Measurements from ENCODE around the gene GGTA1. TPM values are rescaled to one million over a fixed set of nuclear protein-coding genes. Genes with fewer than 3 reads are reported as not detected.

The GGTA1 gene
- total RNA-seq, 1 experiment from 2014 or later: not detected

- Histone ChIP-seq H2AK5ac (ENCODE audit: insufficient read length, low read length) (no peak overlapping the region), H3K4ac (ENCODE audit: low read depth, low read length) (no peak overlapping the region), H3K9me3 (ENCODE audit: control insufficient read depth, low read depth, low read length) (no peaks in the 10 kb centered on the region), H3K79me2 (ENCODE audit: insufficient read depth, low read length) (no peaks in the 10 kb centered on the region), H4K20me1 (ENCODE audit: control insufficient read depth, insufficient read depth, insufficient read length) (no peaks in the 10 kb centered on the region), H2BK12ac (ENCODE audit: insufficient read length, low read depth, low read length) (no peak overlapping the region), H3K27ac (ENCODE audit: insufficient read length, low read depth, low read length) (no peak overlapping the region), H3K23ac (ENCODE audit: insufficient read length, low read depth, low read length) (no peak overlapping the region), H4K91ac (ENCODE audit: insufficient read length, low read depth, low read length) (no peak overlapping the region), H4K8ac (replicated peaks; ENCODE audit: insufficient read length, low read depth, low read length) (no peak overlapping the region), H3K23me2 (ENCODE audit: insufficient read length, low read depth, low read length, poor library complexity, severe bottlenecking) (peaks cover 5% of the 10 kb centered on the region), H3K4me1 (ENCODE audit: insufficient read depth, low read length) (no peaks in the 10 kb centered on the region), H3K4me2 (ENCODE audit: insufficient read depth, insufficient read length, low read length) (no peak overlapping the region), H3K56ac (ENCODE audit: insufficient read length, low read depth, low read length) (no peak overlapping the region), H2BK5ac (ENCODE audit: insufficient read length, low read length) (no peak overlapping the region), H2AFZ (ENCODE audit: low read length) (no peak overlapping the region), H3K79me1 (ENCODE audit: insufficient read depth, low read depth, low read length, poor library complexity, severe bottlenecking) (no peaks in the 10 kb centered on the region), H4K5ac (ENCODE audit: insufficient read length, low read depth, low read length) (no peak overlapping the region), H3K27me3 (ENCODE audit: insufficient read depth, low read length) (no peaks in the 10 kb centered on the region), H2BK120ac (ENCODE audit: low read depth, low read length, poor library complexity, severe bottlenecking) (no peak overlapping the region), H2BK15ac (ENCODE audit: low read depth, low read length) (no peak overlapping the region), H3T11ph (ENCODE audit: low read length) (no peak overlapping the region), H3K14ac (ENCODE audit: insufficient read depth, low read length) (no peak overlapping the region), H3K18ac (ENCODE audit: insufficient read length, low read depth, low read length) (no peak overlapping the region), H2BK20ac (ENCODE audit: low read depth, low read length, poor library complexity, severe bottlenecking) (no peak overlapping the region), H3K9ac (ENCODE audit: extremely low read depth, insufficient read length, low read length) (no peak overlapping the region)
- Mint-ChIP-seq H3K4me3 (no peak overlapping the region), H3K36me3 (ENCODE audit: insufficient read depth in 1 of 3, low read depth in 3 of 3) (no peaks in the 10 kb centered on the region), H3K9me3 (peaks cover 0 to 3% of the 10 kb centered on the region in 2 experiments; a peak in 1 of 5 replicates), H3K4me1 (peaks cover 0 to 1% of the 10 kb centered on the region in 2 experiments; a peak in 1 of 4 replicates), H3K27me3 (ENCODE audit: low read depth) (peaks cover 49% of the 10 kb centered on the region), H3K27ac (peak overlapping the region in 1 of 3 experiments; percentile 31; a peak in 1 of 7 replicates)
- TF ChIP-seq CTCF (conservative IDR thresholded peaks at IDR 0.05): no peak
- no CpG with 5 or more reads among the region's 3 CpGs for WGBS (ENCODE audit: extremely low coverage, insufficient read length, low lambda C conversion rate)
- no peak for DNase-seq
These were observed 41.6 kb upstream of the GGTA1 start for GRCh38 chr9:121541256-121541655.

All from H9 (cell line).